K562 (cell line): ENCODE measurements around the gene SH3BP5. TPM values are rescaled to one million over a fixed set of nuclear protein-coding genes. Genes with fewer than 3 reads are reported as not detected.

Source experiments
- ATAC-seq: fragments of 200-7000 bp; cut with Tn5 transposase; 3 replicates; pipeline ENCODE4 v1.9.1; 2020; ENCODE audit warnings: moderate library complexity
- BruUV-seq: library from RNA; stranded (reverse); fragments of 400-500 nt; replicated peaks from 2 replicates; lab custom pipeline; 2021; lab: Mats Ljungman, UMichigan
- CTCF ChIA-PET: fragments of 300-600 bp; formaldehyde crosslinking; extraction: SDS; loops from one replicate; lab custom pipeline; 2021; ENCODE audit warnings: low intra/inter-chr PET ratio; lab: Yijun Ruan, JAX
- POLR2A ChIA-PET: fragments of 300-600, 350-650 bp; sonication (Branson Sonifier 250); formaldehyde crosslinking; extraction: SDS; loops from one replicate; lab custom pipeline; 2021; ENCODE audit warnings: antibody characterized with exemption, inconsistent platforms; lab: Yijun Ruan, JAX
- DNase-seq, 4 experiments: peaks; one replicate each; pipeline versions ENCODE4 v3.0.0 to v3.0.0-alpha.2; 2011 to 2018; ENCODE audit warnings: low spot score in 3 of 4, mixed read lengths in 3 of 4; ENCODE audit errors: extremely low read depth in 1 of 4
- FAIRE-seq: peaks from 2 replicates; lab custom pipeline; 2011; peaks lifted over from hg19 to GRCh38; lab: Jason Lieb, UNC
- H2AFZ ChIP-seq: 2 replicates; pipeline ENCODE4 v1.6.0; 2011; ENCODE audit warnings: low read depth, low read length, control low read depth, inconsistent platforms
- H3K27ac ChIP-seq: fragments of 200-600 bp; 3 replicates; pipeline ENCODE4 v1.8.0; 2011; ENCODE audit warnings: low read depth, mild to moderate bottlenecking, control low read depth, inconsistent platforms, low read length, moderate library complexity, mixed read lengths; ENCODE audit errors: extremely low read depth
- H3K27me3 ChIP-seq, 2 experiments: fragments of 300-600 bp in 1 of 2; 2 replicates in 1 of 2; 3 replicates in 1 of 2; pipeline versions ENCODE4 v1.6.0 to v1.8.0; 2011; ENCODE audit warnings: inconsistent platforms in 2 of 2, low read length in 2 of 2, mild to moderate bottlenecking in 1 of 2, mixed read lengths in 1 of 2, moderate library complexity in 1 of 2; ENCODE audit not compliant: control insufficient read depth in 2 of 2, insufficient read depth in 2 of 2
- H3K36me3 ChIP-seq: fragments of 300-600 bp; 3 replicates; pipeline ENCODE4 v1.8.0; 2011; ENCODE audit warnings: mild to moderate bottlenecking, low read length, inconsistent platforms; ENCODE audit not compliant: control insufficient read depth, insufficient read depth
- H3K4me1 ChIP-seq, 2 experiments: fragments of 200-600 bp in 1 of 2; replicated peaks in 1 of 2; 2 replicates in 1 of 2; 3 replicates in 1 of 2; pipeline versions ENCODE4 v1.5.1 to v1.8.0; 2011; ENCODE audit warnings: inconsistent platforms in 2 of 2, low read length in 2 of 2, mild to moderate bottlenecking in 1 of 2, mixed read lengths in 1 of 2, moderate library complexity in 1 of 2; ENCODE audit not compliant: control insufficient read depth in 2 of 2, insufficient read depth in 2 of 2
- H3K4me2 ChIP-seq: 2 replicates; pipeline ENCODE4 v1.6.1; 2011; ENCODE audit warnings: low read length, control low read depth, inconsistent platforms, mixed read lengths; ENCODE audit not compliant: insufficient read depth
- H3K4me3 ChIP-seq: fragments of 200-600 bp; sonication (generic), shearing (Covaris generic); 2 replicates; pipeline ENCODE4 v1.5.1; 2016; ENCODE audit warnings: control low read depth, inconsistent platforms
- H3K79me2 ChIP-seq: fragments of 200-600 bp; 3 replicates; pipeline ENCODE4 v1.8.0; 2011; ENCODE audit warnings: low read length, inconsistent platforms; ENCODE audit not compliant: control insufficient read depth, insufficient read depth
- H3K9ac ChIP-seq, 2 experiments: 2 replicates each; pipeline versions ENCODE4 v1.6.0 to v1.6.1; 2011; ENCODE audit warnings: low read depth in 2 of 2, low read length in 2 of 2, control low read depth in 1 of 2, inconsistent platforms in 1 of 2, mild to moderate bottlenecking in 1 of 2, mixed read lengths in 1 of 2; ENCODE audit not compliant: insufficient read depth in 1 of 2
- H3K9me1 ChIP-seq: one replicate; pipeline ENCODE4 v1.6.0; 2011; ENCODE audit warnings: inconsistent platforms, mild to moderate bottlenecking, low read length, moderate library complexity; ENCODE audit not compliant: control insufficient read depth, insufficient read depth
- H3K9me3 ChIP-seq: replicated peaks from 2 replicates; pipeline ENCODE4 v1.5.1; 2011; ENCODE audit warnings: low read depth, low read length, inconsistent platforms; ENCODE audit not compliant: control insufficient read depth, insufficient read depth
- H4K20me1 ChIP-seq: replicated peaks from 2 replicates; pipeline ENCODE4 v1.6.1; 2011; ENCODE audit warnings: low read length, inconsistent platforms, mixed read lengths; ENCODE audit not compliant: control insufficient read depth, insufficient read depth
- CTCF ChIP-seq, 3 experiments: IDR thresholded peaks in 2 of 3; conservative IDR thresholded peaks in 1 of 3; 2 replicates each; pipeline ENCODE4 v1.5.1; 2011 to 2012; ENCODE audit warnings: low read length in 3 of 3, mild to moderate bottlenecking in 3 of 3, control low read depth in 2 of 3, improper control_type of control experiment in 1 of 3, inconsistent platforms in 1 of 3, low read depth in 1 of 3, mixed read lengths in 1 of 3, moderate library complexity in 1 of 3; ENCODE audit not compliant: insufficient read depth in 2 of 3
- RAD21 ChIP-seq, 2 experiments: fragments of 250-450 bp in 1 of 2; fragments of 450-650 bp in 1 of 2; sonication (Bioruptor Pico) in 1 of 2; formaldehyde crosslinking in 1 of 2; IDR thresholded peaks in 1 of 2; conservative IDR thresholded peaks in 1 of 2; 2 replicates each; pipeline versions ENCODE4 v1.4.0 to v1.8.0; 2020 to 2022; ENCODE audit warnings: mild to moderate bottlenecking in 2 of 2, moderate library complexity in 1 of 2
- ZNF609 ChIP-seq: sonication (generic); formaldehyde crosslinking; IDR thresholded peaks from 2 replicates; pipeline ENCODE4 v1.8.1; 2023; ENCODE audit warnings: missing genetic modification reagents, mild to moderate bottlenecking, borderline replicate concordance
- WGBS: fragments of 100-300 bp; shearing (Covaris generic); methylation state at CpG from one replicate; pipeline ENCODE4 v1.1.6; 2016; ENCODE audit warnings: low coverage, mixed read lengths; ENCODE audit not compliant: insufficient coverage; ENCODE audit errors: missing lambda C conversion rate; 5-methylcytosine and 5-hydroxymethylcytosine counted together
- in situ Hi-C: fragments of 300-500 bp; cut with MboI; formaldehyde crosslinking; loops from 4 replicates; pipeline ENCODE4 v1.15.0; 2018; ENCODE audit warnings: inconsistent platforms, mixed read lengths
- intact Hi-C: fragments of 100-400 bp; cut with micrococcal nuclease; formaldehyde crosslinking; loops from 2 replicates; pipeline ENCODE4 v1.14.2; 2022
- polyA plus RNA-seq, 8 experiments: library from polyadenylated mRNA; depleted of rRNA in 4 of 8; stranded (reverse) in 5 of 8; unstranded in 3 of 8; fragments of >200 nt; fragmentation: Nextera tagmentation in 2 of 8; fragmentation: Illumina TruSeq in 1 of 8; extraction: Ambion mirVana in 2 of 8; extraction: Trizol in 1 of 8; gene quantifications; 2 replicates each; pipeline versions ENCODE4 v1.2.1 to v1.2.3, GENCODE V29; 2011 to 2014; ENCODE audit warnings: inconsistent platforms in 1 of 8, missing spikeins in 1 of 8
- total RNA-seq, 7 experiments: library from RNA; depleted of rRNA in 6 of 7; stranded (reverse); fragments of >200 nt in 6 of 7; fragmentation: Illumina TruSeq in 2 of 7; extraction: Trizol in 2 of 7; gene quantifications; 2 replicates each; pipeline versions ENCODE4 v1.2.1 to v1.2.3, GENCODE V29; 2011 to 2021; ENCODE audit warnings: low replicate concordance in 1 of 7

Gene SH3BP5
- total and polyA plus RNA-seq, 9 of the 15 experiments (the other 6 are each of a cell fraction or from before 2014, with no cell fraction given) = 2.9 to 29.0 (median 14.9) TPM

- Histone ChIP-seq H3K36me3 (peaks cover 15% of the 10 kb centered on the region), H3K4me3 (no peak overlapping the region), H3K27ac (no peak overlapping the region), H3K79me2 (peaks cover 6% of the 10 kb centered on the region; the same call in 1 of the 3 replicates), H3K9me3 (no peaks in the 10 kb centered on the region), H3K4me2 (no peak overlapping the region), H3K4me1 (peaks cover 41 to 43% of the 10 kb centered on the region in 2 experiments), H3K27me3 (no peaks in the 10 kb centered on the region), H4K20me1 (no peaks in the 10 kb centered on the region), H3K9ac (no peak overlapping the region), H2AFZ (no peak overlapping the region), H3K9me1 (no peaks in the 10 kb centered on the region)
- intact Hi-C loops (no loop called here), in situ Hi-C loops (no loop called here)
- no peak for FAIRE-seq
- 80% methylated on average over 6 of the region's 7 CpGs for WGBS
- TF ChIP-seq CTCF (IDR thresholded peaks at IDR 0.05 in 2 of 3, conservative IDR thresholded peaks at IDR 0.05 in 1 of 3; ENCODE audit: insufficient read depth in 2 of 3, low read depth in 1 of 3, low read length in 3 of 3) = peak in 2 of 3 experiments; percentile 14 to 17; a peak in 1 of 6 replicates
- no peak for TF ChIP-seq ZNF609 (CRISPR knock-in tag)
- TF ChIP-seq RAD21 (CRISPR knock-in tag; conservative IDR thresholded peaks at IDR 0.05 in 1 of 2, IDR thresholded peaks at IDR 0.05 in 1 of 2) = peak in 1 of 2 experiments; percentile 21; a peak in 1 of 4 replicates
- BruUV-seq = no TSS peak
- ATAC-seq = no peak
- CTCF ChIA-PET = no interaction called here
- POLR2A ChIA-PET = no interaction called here
- DNase-seq = no peak
Observed at GRCh38 chr3:15272426-15273196, 59.8 kb downstream of the SH3BP5 start.
